ENCODE data around the gene AP4M1.

AP4M1 gene

GRCh38 chr7:100157334-100158228, 56.1 kb downstream of the AP4M1 start:
- DNase-seq (ENCODE audit: low read depth) = no peak

Data from activated T-helper 9 cell treated with anti-CD3 and anti-CD28 coated beads, Interleukin-2, amount 50 U/mL, for 16 hours (primary cell).